K562 (cell line): Measurements from ENCODE around the gene NR1H3. TPM values are rescaled to one million over a fixed set of nuclear protein-coding genes. Genes with fewer than 3 reads are reported as not detected.

Experiments used
- ATF1 ChIP-seq, 2 experiments: fragments of 450-650 bp in 1 of 2; IDR thresholded peaks; 2 replicates each; pipeline ENCODE4 v1.6.1; 2016; ENCODE audit warnings: missing compliant biosample characterization in 1 of 2, missing genetic modification characterization in 1 of 2
- ATF3 ChIP-seq, 2 experiments: fragments of 450-650 bp in 1 of 2; sonication (generic) in 1 of 2; formaldehyde crosslinking in 1 of 2; IDR thresholded peaks in 1 of 2; conservative IDR thresholded peaks in 1 of 2; 2 replicates each; pipeline versions ENCODE4 v1.6.1 to v1.8.1; 2016 to 2023; ENCODE audit warnings: mild to moderate bottlenecking in 2 of 2, moderate library complexity in 2 of 2, inconsistent platforms in 1 of 2, missing genetic modification reagents in 1 of 2
- CCAR2 ChIP-seq: fragments of 200-400 bp; formaldehyde crosslinking; IDR thresholded peaks from 2 replicates; pipeline ENCODE4 v1.6.1; 2017; ENCODE audit warnings: mild to moderate bottlenecking, low read depth, low read length
- DDX20 ChIP-seq: fragments of 450-650 bp; IDR thresholded peaks from 2 replicates; pipeline ENCODE4 v1.6.1; 2016; ENCODE audit warnings: missing genetic modification characterization, low read depth, mild to moderate bottlenecking, missing compliant biosample characterization, moderate library complexity
- DMBX1 ChIP-seq: fragments of 250-450 bp; sonication (Bioruptor Pico); IDR thresholded peaks from 2 replicates; pipeline ENCODE4 v1.8.0; 2022; ENCODE audit warnings: inconsistent platforms, mild to moderate bottlenecking, moderate library complexity, borderline replicate concordance
- ETV6 ChIP-seq, 3 experiments: fragments of 150-350 bp in 1 of 3; sonication (generic) in 1 of 3; formaldehyde crosslinking in 1 of 3; IDR thresholded peaks; 2 replicates each; pipeline versions ENCODE4 v1.6.1 to v1.8.0; 2014 to 2022; ENCODE audit warnings: borderline replicate concordance in 2 of 3, low read depth in 2 of 3, antibody characterized with exemption in 1 of 3, low read length in 1 of 3, mild to moderate bottlenecking in 1 of 3, missing genetic modification reagents in 1 of 3
- HDAC6 ChIP-seq: IDR thresholded peaks from 2 replicates; pipeline ENCODE4 v1.6.1; 2012; ENCODE audit warnings: low read depth, mild to moderate bottlenecking, control low read depth, inconsistent platforms, low read length, moderate library complexity
- NRF1 ChIP-seq, 2 experiments: fragments of 450-650 bp; IDR thresholded peaks in 1 of 2; conservative IDR thresholded peaks in 1 of 2; 2 replicates each; pipeline ENCODE4 v1.6.1; 2014; ENCODE audit warnings: mild to moderate bottlenecking in 2 of 2
- PRDM10 ChIP-seq: fragments of 450-650 bp; IDR thresholded peaks from 2 replicates; pipeline ENCODE4 v1.6.1; 2018; ENCODE audit not compliant: partially characterized antibody
- SIN3B ChIP-seq: fragments of 450-650 bp; IDR thresholded peaks from 2 replicates; pipeline ENCODE4 v1.6.1; 2017; ENCODE audit warnings: low read depth, mild to moderate bottlenecking, moderate library complexity
- SP2 ChIP-seq: IDR thresholded peaks from 2 replicates; pipeline ENCODE4 v1.6.1; 2011; ENCODE audit warnings: mild to moderate bottlenecking, low read depth, low read length, moderate library complexity; ENCODE audit not compliant: poor library complexity, severe bottlenecking; ENCODE audit errors: extremely low read depth
- TCF3 ChIP-seq: sonication (generic); formaldehyde crosslinking; IDR thresholded peaks from 2 replicates; pipeline ENCODE4 v1.4.0; 2020; ENCODE audit warnings: mild to moderate bottlenecking, missing genetic modification reagents
- TCFL5 ChIP-seq: fragments of 250-450 bp; sonication (Bioruptor Pico); conservative IDR thresholded peaks from 2 replicates; pipeline ENCODE4 v1.6.1; 2021; ENCODE audit warnings: mild to moderate bottlenecking, moderate library complexity, matching md5 sums
- ZNF354B ChIP-seq: fragments of 250-450 bp; sonication (Bioruptor Pico); IDR thresholded peaks from 2 replicates; pipeline ENCODE4 v1.4.0; 2020
- polyA plus RNA-seq, 8 experiments: library from polyadenylated mRNA; depleted of rRNA in 4 of 8; stranded (reverse) in 5 of 8; unstranded in 3 of 8; fragments of >200 nt; fragmentation: Nextera tagmentation in 2 of 8; fragmentation: Illumina TruSeq in 1 of 8; extraction: Ambion mirVana in 2 of 8; extraction: Trizol in 1 of 8; gene quantifications; 2 replicates each; pipeline versions ENCODE4 v1.2.1 to v1.2.3, GENCODE V29; 2011 to 2014; ENCODE audit warnings: inconsistent platforms in 1 of 8, missing spikeins in 1 of 8
- total RNA-seq, 7 experiments: library from RNA; depleted of rRNA in 6 of 7; stranded (reverse); fragments of >200 nt in 6 of 7; fragmentation: Illumina TruSeq in 2 of 7; extraction: Trizol in 2 of 7; gene quantifications; 2 replicates each; pipeline versions ENCODE4 v1.2.1 to v1.2.3, GENCODE V29; 2011 to 2021; ENCODE audit warnings: low replicate concordance in 1 of 7
- TF ChIP-seq, protein P1 (sequence below): sonication (generic); formaldehyde crosslinking; IDR thresholded peaks from 2 replicates; pipeline ENCODE4 v1.8.0; 2022; ENCODE audit warnings: mild to moderate bottlenecking, missing genetic modification reagents
- TF ChIP-seq, protein P2 (sequence below): fragments of 450-650 bp; IDR thresholded peaks from 2 replicates; pipeline ENCODE4 v1.6.1; 2016; ENCODE audit warnings: low read depth, mild to moderate bottlenecking, moderate library complexity
- TF ChIP-seq, protein P3 (sequence below): fragments of 250-450 bp; sonication (Bioruptor Pico); IDR thresholded peaks from 2 replicates; pipeline ENCODE4 v1.8.0; 2021; ENCODE audit warnings: borderline replicate concordance, mild to moderate bottlenecking, moderate library complexity; ENCODE audit not compliant: poor library complexity, severe bottlenecking
- TF ChIP-seq, protein P4 (sequence below): fragments of 250-450 bp; sonication (Bioruptor Pico); IDR thresholded peaks from 2 replicates; pipeline ENCODE4 v1.5.0; 2021

NR1H3 gene
- total and polyA plus RNA-seq, 9 of the 15 experiments (the other 6 are each of a cell fraction or from before 2014, with no cell fraction given): 8.2 to 26.0 (median 11.9) TPM

GRCh38 chr11:47215366-47215910, 42.4 kb upstream of the NR1H3 start (continued):
- TF ChIP-seq ATF1 (CRISPR knock-in tag; IDR thresholded peaks at IDR 0.05) (no peak), ATF1 (tag; IDR thresholded peaks at IDR 0.05) (0 out of 2 replicates have a peak, but pooled peaks have one; percentile 4), NRF1 (conservative IDR thresholded peaks at IDR 0.05 in 1 of 2, IDR thresholded peaks at IDR 0.05 in 1 of 2) (0 out of 4 replicates have a peak, but pooled peaks have one; percentile 9 to 42), PRDM10 (no peak), DDX20 (tag) (no peak), TCF3 (CRISPR knock-in tag) (no peak), ETV6 (IDR thresholded peaks at IDR 0.05; ENCODE audit: borderline replicate concordance in 1 of 2, low read depth in 2 of 2, low read length in 1 of 2) (no peak), ETV6 (CRISPR knock-in tag; IDR thresholded peaks at IDR 0.05; ENCODE audit: borderline replicate concordance) (no peak), CCAR2 (no peak), SP2 (no peak), SIN3B (no peak), ATF3 (IDR thresholded peaks at IDR 0.05) (no peak), ATF3 (CRISPR knock-in tag; conservative IDR thresholded peaks at IDR 0.05) (no peak), HDAC6 (no peak), ZNF354B (CRISPR knock-in tag) (no peak), DMBX1 (CRISPR knock-in tag) (no peak), TCFL5 (CRISPR knock-in tag) (no peak)
- TF ChIP-seq, protein P1, sequence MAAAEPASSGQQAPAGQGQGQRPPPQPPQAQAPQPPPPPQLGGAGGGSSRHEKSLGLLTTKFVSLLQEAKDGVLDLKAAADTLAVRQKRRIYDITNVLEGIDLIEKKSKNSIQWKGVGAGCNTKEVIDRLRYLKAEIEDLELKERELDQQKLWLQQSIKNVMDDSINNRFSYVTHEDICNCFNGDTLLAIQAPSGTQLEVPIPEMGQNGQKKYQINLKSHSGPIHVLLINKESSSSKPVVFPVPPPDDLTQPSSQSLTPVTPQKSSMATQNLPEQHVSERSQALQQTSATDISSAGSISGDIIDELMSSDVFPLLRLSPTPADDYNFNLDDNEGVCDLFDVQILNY (CRISPR knock-in tag): no peak
- TF ChIP-seq, protein P2, sequence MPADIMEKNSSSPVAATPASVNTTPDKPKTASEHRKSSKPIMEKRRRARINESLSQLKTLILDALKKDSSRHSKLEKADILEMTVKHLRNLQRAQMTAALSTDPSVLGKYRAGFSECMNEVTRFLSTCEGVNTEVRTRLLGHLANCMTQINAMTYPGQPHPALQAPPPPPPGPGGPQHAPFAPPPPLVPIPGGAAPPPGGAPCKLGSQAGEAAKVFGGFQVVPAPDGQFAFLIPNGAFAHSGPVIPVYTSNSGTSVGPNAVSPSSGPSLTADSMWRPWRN: no peak
- TF ChIP-seq, protein P3, sequence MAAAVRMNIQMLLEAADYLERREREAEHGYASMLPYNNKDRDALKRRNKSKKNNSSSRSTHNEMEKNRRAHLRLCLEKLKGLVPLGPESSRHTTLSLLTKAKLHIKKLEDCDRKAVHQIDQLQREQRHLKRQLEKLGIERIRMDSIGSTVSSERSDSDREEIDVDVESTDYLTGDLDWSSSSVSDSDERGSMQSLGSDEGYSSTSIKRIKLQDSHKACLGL (CRISPR knock-in tag): no peak
- TF ChIP-seq, protein P4, sequence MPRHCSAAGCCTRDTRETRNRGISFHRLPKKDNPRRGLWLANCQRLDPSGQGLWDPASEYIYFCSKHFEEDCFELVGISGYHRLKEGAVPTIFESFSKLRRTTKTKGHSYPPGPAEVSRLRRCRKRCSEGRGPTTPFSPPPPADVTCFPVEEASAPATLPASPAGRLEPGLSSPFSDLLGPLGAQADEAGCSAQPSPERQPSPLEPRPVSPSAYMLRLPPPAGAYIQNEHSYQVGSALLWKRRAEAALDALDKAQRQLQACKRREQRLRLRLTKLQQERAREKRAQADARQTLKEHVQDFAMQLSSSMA: no peak
